ENCODE measurements around the gene MATN4.
"Not testable (repeated sequence)": the region's sequence is repeated elsewhere in the genome, so short reads cannot be mapped to it uniquely, and the experiment has no call there.

MATN4 gene

GRCh38 chr20:45308117-45308778 is at the start of gene MATN4:
MATN4 (minus strand) TSS chr20:45308299; CDS start chr20:45305582, 2,717 bp downstream.
- ATAC-seq, result no peak
- DNase-seq, result no peak

GRCh38 chr20:45355209-45356084 is 47.3 kb upstream of the MATN4 start:
- peak; percentile 74 for ATAC-seq
- no peak for DNase-seq

- ATAC-seq, result peak; percentile 76
- peak; percentile 43 for DNase-seq
These were observed 46.5 kb upstream of the MATN4 start for GRCh38 chr20:45354423-45355208.

- no peak for ATAC-seq
- DNase-seq, result no peak
These were observed 45.6 kb upstream of the MATN4 start for GRCh38 chr20:45353746-45354145.

GRCh38 chr20:45352729-45353128 is 44.6 kb upstream of the MATN4 start:
- DNase-seq (no peak), ATAC-seq (no peak)

- not testable (repeated sequence) for DNase-seq, ATAC-seq
These were observed 42.7 kb upstream of the MATN4 start for GRCh38 chr20:45350795-45351194.

GRCh38 chr20:45350217-45350616 is 42.1 kb upstream of the MATN4 start:
- no peak for DNase-seq

GRCh38 chr20:45347936-45348778 is 40.1 kb upstream of the MATN4 start, which contains the start of gene SDC4:
SDC4 (minus strand) TSS chr20:45348424; CDS start chr20:45348384, 40 bp downstream.
- ATAC-seq, result peak; percentile 79
- peak; percentile 76 for DNase-seq

More at GRCh38 chr20:45350217-45350616, 42.1 kb upstream of the MATN4 start:
- ATAC-seq, result no peak

- DNase-seq, result no peak
- no peak for ATAC-seq
These were observed 39.3 kb upstream of the MATN4 start for GRCh38 chr20:45347297-45347935.

- ATAC-seq (no peak), DNase-seq (no peak)
These were observed 38.8 kb upstream of the MATN4 start for GRCh38 chr20:45346851-45347250.

- DNase-seq, result peak; percentile 35
These were observed 38.2 kb upstream of the MATN4 start for GRCh38 chr20:45346291-45346718.

GRCh38 chr20:45345104-45345936 is 37.2 kb upstream of the MATN4 start:
- ATAC-seq, result no peak
- DNase-seq, result no peak

More at GRCh38 chr20:45346291-45346718, 38.2 kb upstream of the MATN4 start:
- peak; percentile 28 for ATAC-seq

- ATAC-seq, result no peak
- no peak for DNase-seq
These were observed 36.2 kb upstream of the MATN4 start for GRCh38 chr20:45344168-45344860.

GRCh38 chr20:45343532-45344167 is 35.6 kb upstream of the MATN4 start:
- no peak for DNase-seq
- ATAC-seq, result no peak

GRCh38 chr20:45342855-45343531 is 34.9 kb upstream of the MATN4 start:
- ATAC-seq (no peak), DNase-seq (no peak)

GRCh38 chr20:45341939-45342854 is 34.1 kb upstream of the MATN4 start:
- DNase-seq (no peak), ATAC-seq (peak; percentile 25)

GRCh38 chr20:45341579-45341938 is 33.5 kb upstream of the MATN4 start:
- DNase-seq (no peak), ATAC-seq (no peak)

Data from stimulated activated naive CD8-positive, alpha-beta T cell treated with anti-CD3 and anti-CD28 coated beads, Interleukin-15, Interleukin-2, amounts not matched to agents 100 U/mL and 50 U/mL, for 24 hours (primary cell).